GM23338 (cell line): Measurements from ENCODE around the gene GSC2. TPM values are rescaled to one million over a fixed set of nuclear protein-coding genes. Genes with fewer than 3 reads are reported as not detected.
A peak's percentile ranks its signal among the peaks of the same experiment; 100 is the strongest.

Experiments used
- ATAC-seq: fragments of 200-7000 bp; cut with Tn5 transposase; 3 replicates; pipeline ENCODE4 v1.9.1; 2020
- DNase-seq: peaks from one replicate; pipeline ENCODE4 v3.0.0-alpha.2; 2015; ENCODE audit warnings: low spot score
- H2AFZ ChIP-seq: fragments of 200-600 bp; sonication (generic); 2 replicates; pipeline ENCODE4 v1.8.0; 2016; ENCODE audit warnings: antibody characterized with exemption, mild to moderate bottlenecking, moderate library complexity
- H3F3A ChIP-seq: fragments of 200-600 bp; sonication (generic); replicated peaks from 2 replicates; pipeline ENCODE4 v1.8.0; 2017; ENCODE audit warnings: antibody characterized with exemption, mixed run types, low read depth
- H3K27ac ChIP-seq: fragments of 200-600 bp; sonication (generic); 2 replicates; pipeline ENCODE4 v1.6.1; 2016; ENCODE audit warnings: low read depth
- H3K27me3 ChIP-seq: fragments of 200-600 bp; sonication (generic); 2 replicates; pipeline ENCODE4 v1.8.0; 2016; ENCODE audit warnings: mild to moderate bottlenecking, mixed run types, moderate library complexity; ENCODE audit not compliant: insufficient read depth
- H3K36me3 ChIP-seq: fragments of 200-600 bp; sonication (generic); 2 replicates; pipeline ENCODE4 v1.8.0; 2016; ENCODE audit warnings: mild to moderate bottlenecking; ENCODE audit not compliant: insufficient read depth
- H3K4me1 ChIP-seq: fragments of 200-600 bp; sonication (generic); 2 replicates; pipeline ENCODE4 v1.8.0; 2016; ENCODE audit warnings: mild to moderate bottlenecking, moderate library complexity; ENCODE audit not compliant: insufficient read depth
- H3K4me2 ChIP-seq: fragments of 200-600 bp; sonication (generic); 2 replicates; pipeline ENCODE4 v1.7.1; 2017; ENCODE audit warnings: mixed run types
- H3K4me3 ChIP-seq: fragments of 200-600 bp; sonication (generic); 2 replicates; pipeline ENCODE4 v1.6.1; 2016; ENCODE audit warnings: mixed run types
- H3K79me2 ChIP-seq: fragments of 200-600 bp; sonication (generic); replicated peaks from 2 replicates; pipeline ENCODE4 v1.8.0; 2017; ENCODE audit warnings: mild to moderate bottlenecking; ENCODE audit not compliant: insufficient read depth
- H3K9me2 ChIP-seq: fragments of 200-600 bp; sonication (generic); 2 replicates; pipeline ENCODE4 v1.8.0; 2017; ENCODE audit not compliant: insufficient read depth
- H4K20me1 ChIP-seq: fragments of 200-600 bp; sonication (generic); replicated peaks from 2 replicates; pipeline ENCODE4 v1.8.0; 2017; ENCODE audit warnings: mild to moderate bottlenecking; ENCODE audit not compliant: insufficient read depth
- H3K27ac Mint-ChIP-seq: 2 replicates; pipeline ENCODE4 v1.8.0; 2020; ENCODE audit warnings: inconsistent platforms, mild to moderate bottlenecking, moderate library complexity, mixed read lengths
- H3K27me3 Mint-ChIP-seq: 3 replicates; pipeline ENCODE4 v1.8.0; 2022; ENCODE audit warnings: low read depth, mild to moderate bottlenecking, moderate library complexity, mixed read lengths, inconsistent platforms; ENCODE audit not compliant: insufficient read depth, poor library complexity
- H3K36me3 Mint-ChIP-seq: 3 replicates; pipeline ENCODE4 v1.8.0; 2021; ENCODE audit warnings: low read depth, mild to moderate bottlenecking, inconsistent platforms, moderate library complexity, mixed read lengths
- H3K4me1 Mint-ChIP-seq: 3 replicates; pipeline ENCODE4 v1.8.0; 2020; ENCODE audit warnings: mild to moderate bottlenecking, inconsistent platforms, mixed read lengths
- H3K4me3 Mint-ChIP-seq: 3 replicates; pipeline ENCODE4 v1.8.0; 2021; ENCODE audit warnings: moderate library complexity, mild to moderate bottlenecking, inconsistent platforms, mixed read lengths
- H3K9me3 Mint-ChIP-seq: 3 replicates; pipeline ENCODE4 v1.8.0; 2020; ENCODE audit warnings: moderate library complexity, mild to moderate bottlenecking, inconsistent platforms, mixed read lengths
- CREB1 ChIP-seq: fragments of 250-450 bp; sonication (Bioruptor Pico); IDR thresholded peaks from 2 replicates; pipeline ENCODE4 v1.5.0; 2020; ENCODE audit warnings: low read depth, mild to moderate bottlenecking, moderate library complexity
- CTCF ChIP-seq, 2 experiments: fragments of 200-600 bp in 1 of 2; sonication (generic) in 1 of 2; conservative IDR thresholded peaks; 2 replicates each; pipeline versions ENCODE4 v1.5.1 to v1.6.1; 2016 to 2017; ENCODE audit warnings: antibody characterized with exemption in 2 of 2, low read depth in 2 of 2, mild to moderate bottlenecking in 2 of 2, moderate library complexity in 1 of 2
- ETS1 ChIP-seq: IDR thresholded peaks from 2 replicates; pipeline ENCODE4 v1.6.1; 2016; ENCODE audit warnings: antibody characterized with exemption
- EZH2 ChIP-seq: fragments of 200-600 bp; sonication (generic); IDR thresholded peaks from one replicate; pipeline ENCODE4 v1.8.0; 2017; ENCODE audit warnings: antibody characterized with exemption, mild to moderate bottlenecking, low read depth; ENCODE audit not compliant: unreplicated experiment
- EZH2phosphoT487 ChIP-seq: fragments of 200-600 bp; sonication (generic); IDR thresholded peaks from one replicate; pipeline ENCODE4 v1.8.1; 2018; ENCODE audit warnings: antibody characterized with exemption; ENCODE audit not compliant: unreplicated experiment
- JUNB ChIP-seq: IDR thresholded peaks from one replicate; pipeline ENCODE4 v1.6.1; 2016; ENCODE audit warnings: antibody characterized with exemption; ENCODE audit not compliant: unreplicated experiment
- POLR2AphosphoS5 ChIP-seq: IDR thresholded peaks from 2 replicates; pipeline ENCODE4 v1.6.1; 2016; ENCODE audit warnings: antibody characterized with exemption, low read depth
- REST ChIP-seq: IDR thresholded peaks from one replicate; pipeline ENCODE4 v1.6.1; 2018; ENCODE audit warnings: antibody characterized with exemption; ENCODE audit not compliant: unreplicated experiment
- STAT1 ChIP-seq: IDR thresholded peaks from one replicate; pipeline ENCODE4 v1.6.1; 2016; ENCODE audit warnings: antibody characterized with exemption; ENCODE audit not compliant: unreplicated experiment
- ZNF114 ChIP-seq: fragments of 250-450 bp; sonication (Bioruptor Pico); IDR thresholded peaks from 2 replicates; pipeline ENCODE4 v1.5.0; 2020; ENCODE audit warnings: mild to moderate bottlenecking, moderate library complexity
- ZNF331 ChIP-seq: fragments of 250-450 bp; sonication (Bioruptor Pico); IDR thresholded peaks from 2 replicates; pipeline ENCODE4 v1.5.0; 2020; ENCODE audit warnings: low read depth, mild to moderate bottlenecking, moderate library complexity
- polyA plus RNA-seq: library from polyadenylated mRNA; unstranded; fragments of >200 nt; fragmentation: Nextera tagmentation; extraction: Ambion mirVana; gene quantifications from 2 replicates; pipeline ENCODE4 v1.2.1, GENCODE V29; 2016
- total RNA-seq: library from RNA; depleted of rRNA; stranded (reverse); fragments of >200 nt; shearing (Covaris generic); gene quantifications from 2 replicates; pipeline ENCODE4 v1.2.3, GENCODE V29; 2014

The GSC2 gene
- total and polyA plus RNA-seq, 2 experiments from 2014 or later = not detected

- TF ChIP-seq ZNF114 (CRISPR knock-in tag) = no peak
- TF ChIP-seq POLR2AphosphoS5 = no peak
- no peak for TF ChIP-seq ETS1
- TF ChIP-seq CREB1 (CRISPR knock-in tag) = no peak
Observed at GRCh38 chr22:19152942-19153883, 3.1 kb upstream of the GSC2 start (continued).

- Histone ChIP-seq H3F3A (0 out of 2 replicates have a peak, but pooled peaks cover 18% of the 10 kb centered on the region), H3K9me2 (no peaks in the 10 kb centered on the region), H3K27ac (no peak overlapping the region), H4K20me1 (no peaks in the 10 kb centered on the region), H3K27me3 (peaks cover 74% of the 10 kb centered on the region), H3K36me3 (no peaks in the 10 kb centered on the region), H3K4me2 (peak overlapping the region; percentile 73; the same call in 1 of the 2 replicates), H2AFZ (peak overlapping the region; percentile 63; the same call in 1 of the 2 replicates), H3K79me2 (no peaks in the 10 kb centered on the region), H3K4me1 (no peaks in the 10 kb centered on the region; the same call in 1 of the 2 replicates), H3K4me3 (no peak overlapping the region)
- H3K27me3 Mint-ChIP-seq = peaks cover 66% of the 10 kb centered on the region
- peaks cover 14% of the 10 kb centered on the region for H3K4me1 Mint-ChIP-seq
- DNase-seq (no peak), ATAC-seq (no peak)
- peaks cover 3% of the 10 kb centered on the region; the same call in 1 of the 3 replicates for H3K36me3 Mint-ChIP-seq
- H3K4me3 Mint-ChIP-seq = peak overlapping the region; percentile 65
- H3K27ac Mint-ChIP-seq = no peak overlapping the region
- peaks cover 10% of the 10 kb centered on the region; the same call in 2 of the 3 replicates for H3K9me3 Mint-ChIP-seq
- no peak for TF ChIP-seq STAT1
- no peak for TF ChIP-seq ZNF114 (CRISPR knock-in tag)
- no peak for TF ChIP-seq EZH2
- TF ChIP-seq CTCF (conservative IDR thresholded peaks at IDR 0.05; ENCODE audit: low read depth in 2 of 2) = no peak
- no peak for TF ChIP-seq POLR2AphosphoS5
- no peak for TF ChIP-seq REST
- TF ChIP-seq JUNB = no peak
- no peak for TF ChIP-seq EZH2phosphoT487
- TF ChIP-seq ZNF331 (CRISPR knock-in tag) = no peak
Observed at GRCh38 chr22:19151329-19152191, 1.5 kb upstream of the GSC2 start.
